ENCODE measurements around the gene RNF175.

The RNF175 gene

GRCh38 chr4:153764601-153765368 is 5.0 kb upstream of the RNF175 start:
- Histone ChIP-seq H3K27me3 (replicated peaks) (no peaks in the 10 kb centered on the region), H3K36me3 (replicated peaks) (no peaks in the 10 kb centered on the region), H3K27ac (no peak overlapping the region), H3K4me3 (ENCODE audit: low read depth, low read length) (no peak overlapping the region)
- no peak for DNase-seq
- TF ChIP-seq CTCF (IDR thresholded peaks at IDR 0.05; ENCODE audit: low read depth, low read length, missing control alignments), result no peak
- in situ Hi-C loops (cut with HindIII; ENCODE audit: low pct_ligation_motif_present, low sequenced_read_pairs), result no loop called here

- Histone ChIP-seq H3K36me3 (replicated peaks) (no peaks in the 10 kb centered on the region), H3K4me3 (ENCODE audit: low read depth, low read length) (no peak overlapping the region), H3K27ac (no peak overlapping the region), H3K27me3 (replicated peaks) (no peaks in the 10 kb centered on the region)
- no peak for DNase-seq
- peak; percentile 51 for TF ChIP-seq CTCF (IDR thresholded peaks at IDR 0.05; ENCODE audit: low read depth, low read length, missing control alignments)
- in situ Hi-C loops (cut with HindIII; ENCODE audit: low pct_ligation_motif_present, low sequenced_read_pairs), result no loop called here
Observed at GRCh38 chr4:153763404-153763803, 3.6 kb upstream of the RNF175 start.

- no peaks in the 10 kb centered on the region for H3K36me3 ChIP-seq (replicated peaks)
- no peak for TF ChIP-seq CTCF (IDR thresholded peaks at IDR 0.05; ENCODE audit: low read depth, low read length, missing control alignments)
- no peak for DNase-seq
- in situ Hi-C loops (cut with HindIII; ENCODE audit: low pct_ligation_motif_present, low sequenced_read_pairs), result no loop called here
- H3K27ac ChIP-seq, result no peak overlapping the region
- H3K27me3 ChIP-seq (replicated peaks), result no peaks in the 10 kb centered on the region
- peak overlapping the region; percentile 53 for H3K4me3 ChIP-seq (ENCODE audit: low read depth, low read length)
Observed at GRCh38 chr4:153758688-153759406, 977 bp downstream of the RNF175 start.

GRCh38 chr4:153758136-153758535 is 1.7 kb downstream of the RNF175 start:
- DNase-seq, result no peak
- H3K27ac ChIP-seq, result no peak overlapping the region
- TF ChIP-seq CTCF (IDR thresholded peaks at IDR 0.05; ENCODE audit: low read depth, low read length, missing control alignments), result no peak
- H3K4me3 ChIP-seq (ENCODE audit: low read depth, low read length), result no peak overlapping the region
- H3K27me3 ChIP-seq (replicated peaks), result no peaks in the 10 kb centered on the region
- H3K36me3 ChIP-seq (replicated peaks), result no peaks in the 10 kb centered on the region
- in situ Hi-C loops (cut with HindIII; ENCODE audit: low pct_ligation_motif_present, low sequenced_read_pairs), result no loop called here

GRCh38 chr4:153757407-153757806 is 2.4 kb downstream of the RNF175 start:
- no peak for DNase-seq
- H3K27ac ChIP-seq, result no peak overlapping the region
- no peak overlapping the region for H3K4me3 ChIP-seq (ENCODE audit: low read depth, low read length)
- in situ Hi-C loops (cut with HindIII; ENCODE audit: low pct_ligation_motif_present, low sequenced_read_pairs), result no loop called here
- no peak for TF ChIP-seq CTCF (IDR thresholded peaks at IDR 0.05; ENCODE audit: low read depth, low read length, missing control alignments)
- no peaks in the 10 kb centered on the region for H3K27me3 ChIP-seq (replicated peaks)
- H3K36me3 ChIP-seq (replicated peaks), result no peaks in the 10 kb centered on the region

Data from brain microvascular endothelial cell (primary cell).